Choroid plexus epithelial cell (primary cell): Measurements from ENCODE around the gene DNLZ.
"Not testable (repeated sequence)": the region's sequence is repeated elsewhere in the genome, so short reads cannot be mapped to it uniquely, and the experiment has no call there.

ENCODE experiments used
- DNase-seq: peaks from one replicate; pipeline ENCODE4 v3.0.0-alpha.2; 2010; ENCODE audit warnings: low read depth
- H3K4me3 ChIP-seq: 2 replicates; pipeline ENCODE4 v1.5.1; 2011; ENCODE audit warnings: low read depth, mild to moderate bottlenecking, control low read depth, low read length, moderate library complexity
- CTCF ChIP-seq: conservative IDR thresholded peaks from 2 replicates; pipeline ENCODE4 v1.5.1; 2011; ENCODE audit warnings: low read depth, mild to moderate bottlenecking, control low read depth, inconsistent platforms, low read length, moderate library complexity

Gene DNLZ

GRCh38 chr9:136321561-136321960, 42.0 kb downstream of the DNLZ start:
- no peak for TF ChIP-seq CTCF
- no peak for DNase-seq
- H3K4me3 ChIP-seq = no peak overlapping the region

GRCh38 chr9:136320972-136321371, 42.6 kb downstream of the DNLZ start:
- DNase-seq, H3K4me3 ChIP-seq: not testable (repeated sequence)

- not testable (repeated sequence) for DNase-seq, H3K4me3 ChIP-seq
These were observed 43.6 kb downstream of the DNLZ start for GRCh38 chr9:136319955-136320354.

GRCh38 chr9:136319244-136319643, 44.3 kb downstream of the DNLZ start:
- not testable (repeated sequence) for DNase-seq, H3K4me3 ChIP-seq

GRCh38 chr9:136318776-136319241, 44.7 kb downstream of the DNLZ start:
- TF ChIP-seq CTCF = no peak
- H3K4me3 ChIP-seq = no peak overlapping the region
- DNase-seq = no peak

GRCh38 chr9:136318111-136318775, 45.3 kb downstream of the DNLZ start:
- no peak for TF ChIP-seq CTCF
- DNase-seq = no peak

GRCh38 chr9:136317695-136318094, 45.8 kb downstream of the DNLZ start:
- no peak overlapping the region for H3K4me3 ChIP-seq
- DNase-seq = no peak
- no peak for TF ChIP-seq CTCF

More at GRCh38 chr9:136318111-136318775, 45.3 kb downstream of the DNLZ start:
- H3K4me3 ChIP-seq = no peak overlapping the region

GRCh38 chr9:136316896-136317676, 46.5 kb downstream of the DNLZ start:
- no peak for TF ChIP-seq CTCF
- no peak for DNase-seq
- H3K4me3 ChIP-seq = no peak overlapping the region
